ENCODE data around the gene PDE5A. TPM values are rescaled to one million over a fixed set of nuclear protein-coding genes. Genes with fewer than 3 reads are reported as not detected.

PDE5A gene
- total RNA-seq, 1 donor from 2014 or later: 9.1 TPM

- no peak overlapping the region for H3K4me3 Mint-ChIP-seq (ENCODE audit: unreplicated experiment)
- no peaks in the 10 kb centered on the region for H3K9me3 Mint-ChIP-seq (ENCODE audit: unreplicated experiment)
- no peaks in the 10 kb centered on the region for H3K4me1 Mint-ChIP-seq (ENCODE audit: unreplicated experiment)
- H3K36me3 Mint-ChIP-seq (ENCODE audit: unreplicated experiment): peaks cover 29% of the 10 kb centered on the region
- H3K27me3 Mint-ChIP-seq (ENCODE audit: unreplicated experiment): no peaks in the 10 kb centered on the region
- DNase-seq (ENCODE audit: extremely low spot score, unreplicated experiment): no peak
- no peak overlapping the region for H3K27ac Mint-ChIP-seq (ENCODE audit: unreplicated experiment)
- no peak for TF ChIP-seq CTCF (IDR thresholded peaks at IDR 0.05)
These were observed 91.8 kb downstream of the PDE5A start for GRCh38 chr4:119536572-119537528.

DNA sequence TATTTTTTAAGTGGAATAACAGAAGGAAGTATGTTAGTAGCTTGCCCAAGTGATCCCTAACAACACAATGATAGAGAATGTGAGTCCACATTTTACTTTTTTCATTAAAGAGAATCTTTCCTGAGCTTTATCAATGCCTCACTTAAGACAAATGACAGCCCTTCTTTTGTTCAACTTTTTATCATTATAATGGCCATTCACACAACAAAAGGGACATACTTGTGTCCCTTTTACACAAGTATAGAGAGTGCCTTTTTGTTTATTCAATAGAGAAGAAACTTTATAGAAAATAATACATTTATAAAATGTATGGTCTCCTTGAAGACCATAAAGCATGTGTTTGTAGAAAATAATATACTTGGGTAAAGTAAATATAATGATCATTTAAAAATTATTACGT is 96.3 kb downstream of the PDE5A start:
- Mint-ChIP-seq H3K9me3 (ENCODE audit: unreplicated experiment) (no peaks in the 10 kb centered on the region), H3K36me3 (ENCODE audit: unreplicated experiment) (peaks cover 29% of the 10 kb centered on the region), H3K4me1 (ENCODE audit: unreplicated experiment) (peaks cover 2% of the 10 kb centered on the region)

GRCh38 chr4:119529788-119530187 is 98.8 kb downstream of the PDE5A start:
- H3K4me1 Mint-ChIP-seq (ENCODE audit: unreplicated experiment): peaks cover 17% of the 10 kb centered on the region
- no peak overlapping the region for H3K27ac Mint-ChIP-seq (ENCODE audit: unreplicated experiment)
- H3K27me3 Mint-ChIP-seq (ENCODE audit: unreplicated experiment): no peaks in the 10 kb centered on the region
- no peak for DNase-seq (ENCODE audit: extremely low spot score, unreplicated experiment)
- peaks cover 28% of the 10 kb centered on the region for H3K36me3 Mint-ChIP-seq (ENCODE audit: unreplicated experiment)
- H3K9me3 Mint-ChIP-seq (ENCODE audit: unreplicated experiment): no peaks in the 10 kb centered on the region
- TF ChIP-seq CTCF (IDR thresholded peaks at IDR 0.05): no peak
- H3K4me3 Mint-ChIP-seq (ENCODE audit: unreplicated experiment): no peak overlapping the region

More for the DNA sequence above, 96.3 kb downstream of the PDE5A start:
- DNase-seq (ENCODE audit: extremely low spot score, unreplicated experiment): no peak
- H3K27me3 Mint-ChIP-seq (ENCODE audit: unreplicated experiment): no peaks in the 10 kb centered on the region
- TF ChIP-seq CTCF (IDR thresholded peaks at IDR 0.05): no peak
- no peak overlapping the region for H3K27ac Mint-ChIP-seq (ENCODE audit: unreplicated experiment)
- no peak overlapping the region for H3K4me3 Mint-ChIP-seq (ENCODE audit: unreplicated experiment)

DNA sequence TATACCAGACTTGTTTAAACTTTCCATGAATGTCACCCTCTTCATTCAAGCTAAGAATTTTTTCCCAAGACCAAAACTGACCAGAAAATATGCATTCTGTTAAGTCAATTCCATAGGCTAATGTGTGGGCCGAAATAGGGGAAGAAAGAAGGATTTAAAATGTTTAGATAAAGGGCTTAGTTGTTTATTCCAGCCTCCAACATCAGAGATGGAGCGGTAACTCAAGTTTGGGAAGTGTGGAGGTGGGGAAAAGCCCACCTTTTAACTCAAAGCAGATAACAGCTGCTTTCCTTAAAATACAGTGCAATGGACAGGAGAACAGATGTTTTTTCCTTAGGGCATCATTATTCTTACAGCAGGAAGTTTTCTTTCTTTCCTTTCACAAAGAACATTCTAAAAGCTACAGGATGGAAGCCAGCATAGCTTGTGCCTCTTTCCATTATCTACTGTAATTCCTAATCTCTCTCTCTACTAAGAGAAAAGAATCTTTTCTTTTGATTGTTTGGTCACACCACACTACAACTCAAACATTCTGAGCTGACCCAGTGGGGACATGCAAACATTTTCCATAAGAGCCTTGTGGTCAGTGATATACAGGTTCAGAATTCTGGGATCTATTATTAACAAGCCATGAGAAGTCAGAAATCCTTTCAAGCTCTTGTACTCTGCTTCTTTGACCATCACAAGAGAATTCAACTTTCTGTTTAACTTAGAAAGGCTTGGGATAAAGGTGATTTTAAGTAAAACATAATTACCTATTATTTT is 101.6 kb downstream of the PDE5A start:
- Mint-ChIP-seq H3K9me3 (ENCODE audit: unreplicated experiment) (no peaks in the 10 kb centered on the region), H3K27ac (ENCODE audit: unreplicated experiment) (no peak overlapping the region), H3K36me3 (ENCODE audit: unreplicated experiment) (peaks cover 21% of the 10 kb centered on the region), H3K27me3 (ENCODE audit: unreplicated experiment) (no peaks in the 10 kb centered on the region), H3K4me1 (ENCODE audit: unreplicated experiment) (peaks cover 17% of the 10 kb centered on the region), H3K4me3 (ENCODE audit: unreplicated experiment) (no peak overlapping the region)
- no peak for TF ChIP-seq CTCF (IDR thresholded peaks at IDR 0.05)
- no peak for DNase-seq (ENCODE audit: extremely low spot score, unreplicated experiment)

Data from osteocyte (in vitro differentiated cells).